HCT116 (cell line): ENCODE results near the gene SYT9. TPM values are rescaled to one million over a fixed set of nuclear protein-coding genes. Genes with fewer than 3 reads are reported as not detected.

Source experiments
- ATAC-seq: fragments of 200-7000 bp; cut with Tn5 transposase; 2 replicates; pipeline ENCODE4 v1.9.1; 2020; ENCODE audit warnings: mild to moderate bottlenecking, moderate library complexity
- BruUV-seq: library from RNA; stranded (reverse); fragments of 400-500 nt; replicated peaks from 2 replicates; lab custom pipeline; 2021; lab: Mats Ljungman, UMichigan
- CTCF ChIA-PET: fragments of 300-600 bp; sonication (Branson Sonifier 250); formaldehyde crosslinking; loops from one replicate; lab custom pipeline; 2021; ENCODE audit warnings: antibody characterized with exemption; lab: Charles Lee
- POLR2A ChIA-PET: fragments of 300-600, 350-600 bp; sonication (Branson Sonifier 250); formaldehyde crosslinking; loops from one replicate; lab custom pipeline; 2021; ENCODE audit warnings: antibody characterized with exemption; lab: Charles Lee
- RAD21 ChIA-PET, 2 experiments: fragments of 300-600 bp; sonication (Branson Sonifier 250); formaldehyde crosslinking; loops; one replicate each; lab custom pipeline; 2023; ENCODE audit warnings: low total read pairs in 2 of 2; ENCODE audit not compliant: uncharacterized antibody in 2 of 2, unreplicated experiment in 2 of 2, low non-redundant PET in 1 of 2; lab: Charles Lee
- DNase-seq: peaks from one replicate; pipeline ENCODE4 v3.0.0-alpha.2; 2010; ENCODE audit warnings: low read depth, low spot score
- H2AFZ ChIP-seq: fragments of 200-600 bp; shearing (Covaris generic), sonication (generic); 2 replicates; pipeline ENCODE4 v1.6.1; 2017; ENCODE audit warnings: low read depth, mixed run types, mixed read lengths, antibody characterized with exemption, low read length; ENCODE audit not compliant: poor library complexity, severe bottlenecking
- H3K27ac ChIP-seq: 2 replicates; pipeline ENCODE4 v1.5.1; 2012; ENCODE audit warnings: low read depth, low read length
- H3K27me3 ChIP-seq: fragments of 200-600 bp; sonication (generic); 2 replicates; pipeline ENCODE4 v1.6.1; 2016; ENCODE audit warnings: mixed run types, low read length, mixed read lengths; ENCODE audit not compliant: insufficient read depth
- H3K36me3 ChIP-seq, 2 experiments: fragments of 200-500 bp in 1 of 2; fragments of 200-600 bp in 1 of 2; sonication (Bioruptor generic) in 1 of 2; sonication (generic) in 1 of 2; 2 replicates each; pipeline versions ENCODE4 v1.5.1 to v1.6.1; 2014 to 2016; ENCODE audit warnings: low read length in 2 of 2, inconsistent platforms in 1 of 2, mixed read lengths in 1 of 2, mixed run types in 1 of 2; ENCODE audit not compliant: insufficient read depth in 2 of 2, control insufficient read depth in 1 of 2
- H3K4me1 ChIP-seq, 2 experiments: fragments of 200-600 bp in 1 of 2; sonication (generic) in 1 of 2; 2 replicates each; pipeline versions ENCODE4 v1.5.1 to v1.6.1; 2012 to 2017; ENCODE audit warnings: low read length in 2 of 2, inconsistent platforms in 1 of 2, mild to moderate bottlenecking in 1 of 2, mixed read lengths in 1 of 2, mixed run types in 1 of 2, moderate library complexity in 1 of 2; ENCODE audit not compliant: insufficient read depth in 2 of 2, control insufficient read depth in 1 of 2
- H3K4me2 ChIP-seq: fragments of 200-600 bp; sonication (generic); 2 replicates; pipeline ENCODE4 v1.6.1; 2017; ENCODE audit warnings: mixed run types, low read length, mixed read lengths
- H3K4me3 ChIP-seq, 2 experiments: fragments of 200-600 bp in 1 of 2; sonication (generic) in 1 of 2; replicated peaks in 1 of 2; 2 replicates each; pipeline ENCODE4 v1.5.1; 2011 to 2016; ENCODE audit warnings: low read length in 2 of 2, control low read depth in 1 of 2, low read depth in 1 of 2, mild to moderate bottlenecking in 1 of 2, mixed read lengths in 1 of 2, mixed run types in 1 of 2
- H3K79me2 ChIP-seq: fragments of 200-600 bp; sonication (generic); 2 replicates; pipeline ENCODE4 v1.6.1; 2017; ENCODE audit warnings: mild to moderate bottlenecking, mixed run types, low read length, moderate library complexity, mixed read lengths; ENCODE audit not compliant: insufficient read depth
- H3K9ac ChIP-seq: fragments of 200-600 bp; sonication (generic); 2 replicates; pipeline ENCODE4 v1.6.1; 2016; ENCODE audit warnings: low read length, mixed read lengths
- H3K9me2 ChIP-seq: fragments of 200-600 bp; sonication (generic), shearing (Covaris generic); 2 replicates; pipeline ENCODE4 v1.6.1; 2017; ENCODE audit warnings: mixed run types, mild to moderate bottlenecking, moderate library complexity; ENCODE audit not compliant: insufficient read depth
- H3K9me3 ChIP-seq, 2 experiments: fragments of 200-500 bp in 1 of 2; fragments of 200-600 bp in 1 of 2; sonication (Bioruptor generic) in 1 of 2; sonication (generic) in 1 of 2; 2 replicates each; pipeline ENCODE4 v1.6.1; 2014 to 2017; ENCODE audit warnings: low read length in 2 of 2, mixed read lengths in 2 of 2, inconsistent platforms in 1 of 2, low read depth in 1 of 2, mild to moderate bottlenecking in 1 of 2, mixed run types in 1 of 2, moderate library complexity in 1 of 2; ENCODE audit not compliant: control insufficient read depth in 1 of 2, insufficient read depth in 1 of 2
- H4K20me1 ChIP-seq: fragments of 200-600 bp; sonication (generic), shearing (Covaris generic); 2 replicates; pipeline ENCODE4 v1.6.1; 2017; ENCODE audit warnings: mixed run types, mild to moderate bottlenecking, moderate library complexity; ENCODE audit not compliant: insufficient read depth
- ATF3 ChIP-seq: IDR thresholded peaks from 2 replicates; pipeline ENCODE4 v1.6.1; 2012
- CBX3 ChIP-seq: IDR thresholded peaks from 2 replicates; pipeline ENCODE4 v1.6.1; 2012; ENCODE audit warnings: low read depth
- CEBPB ChIP-seq: IDR thresholded peaks from 2 replicates; pipeline ENCODE4 v1.6.1; 2012; ENCODE audit warnings: low read depth
- CTCF ChIP-seq, 3 experiments: fragments of 200-600 bp in 1 of 3; sonication (generic) in 1 of 3; IDR thresholded peaks in 2 of 3; conservative IDR thresholded peaks in 1 of 3; 2 replicates each; pipeline ENCODE4 v1.5.1; 2012 to 2017; ENCODE audit warnings: low read depth in 2 of 3, low read length in 2 of 3, antibody characterized with exemption in 1 of 3, borderline replicate concordance in 1 of 3, control low read depth in 1 of 3, mild to moderate bottlenecking in 1 of 3, mixed read lengths in 1 of 3, mixed run types in 1 of 3, moderate library complexity in 1 of 3; ENCODE audit not compliant: insufficient read depth in 1 of 3
- EZH2phosphoT487 ChIP-seq: fragments of 200-600 bp; IDR thresholded peaks from 2 replicates; pipeline ENCODE4 v1.6.1; 2018; ENCODE audit warnings: antibody characterized with exemption, borderline replicate concordance
- FOSL1 ChIP-seq: IDR thresholded peaks from 2 replicates; pipeline ENCODE4 v1.6.1; 2012; ENCODE audit warnings: low read depth
- JUND ChIP-seq: IDR thresholded peaks from 2 replicates; pipeline ENCODE4 v1.6.1; 2012
- MAX ChIP-seq: IDR thresholded peaks from 2 replicates; pipeline ENCODE4 v1.6.1; 2012
- POLR2A ChIP-seq: IDR thresholded peaks from 2 replicates; pipeline ENCODE4 v1.7.0; 2011; ENCODE audit warnings: borderline replicate concordance; ENCODE audit not compliant: insufficient read depth, insufficient read length; ENCODE audit errors: extremely low read depth
- RAD21 ChIP-seq: IDR thresholded peaks from 2 replicates; pipeline ENCODE4 v1.6.1; 2012; ENCODE audit warnings: low read depth, mild to moderate bottlenecking
- REST ChIP-seq: IDR thresholded peaks from 2 replicates; pipeline ENCODE4 v1.6.1; 2012; ENCODE audit warnings: low read depth
- SIN3A ChIP-seq: IDR thresholded peaks from 2 replicates; pipeline ENCODE4 v1.6.1; 2012; ENCODE audit warnings: low read depth
- SP1 ChIP-seq: IDR thresholded peaks from 2 replicates; pipeline ENCODE4 v1.6.1; 2012; ENCODE audit warnings: low read depth
- SRF ChIP-seq: IDR thresholded peaks from 2 replicates; pipeline ENCODE4 v1.6.1; 2012; ENCODE audit warnings: low read depth
- TCF7L2 ChIP-seq: IDR thresholded peaks from 2 replicates; pipeline ENCODE4 v1.7.0; 2011; ENCODE audit warnings: borderline replicate concordance, inconsistent platforms; ENCODE audit not compliant: insufficient read depth, insufficient read length; ENCODE audit errors: extremely low read depth
- YY1 ChIP-seq: IDR thresholded peaks from 2 replicates; pipeline ENCODE4 v1.6.1; 2011; ENCODE audit warnings: low read length, low read depth, moderate library complexity, mild to moderate bottlenecking; ENCODE audit not compliant: insufficient replicate concordance; ENCODE audit errors: extremely low read depth
- intact Hi-C: fragments of 100-400 bp; cut with micrococcal nuclease; formaldehyde crosslinking; loops from 2 replicates; pipeline ENCODE4 v1.10.0; 2022
- total RNA-seq: library from RNA; stranded (reverse); gene quantifications from one replicate; pipeline ENCODE4 v1.2.1, GENCODE V29; 2021; ENCODE audit not compliant: unreplicated experiment

Gene SYT9
- total RNA-seq, 1 experiment from 2014 or later: not detected

- peaks cover 43% of the 10 kb centered on the region for H3K27me3 ChIP-seq
- intact Hi-C loops: no loop called here
- POLR2A ChIA-PET: no interaction called here
- H3K9me2 ChIP-seq: no peaks in the 10 kb centered on the region
- BruUV-seq: no TSS peak
- H3K4me3 ChIP-seq: no peak overlapping the region
- no peaks in the 10 kb centered on the region for H3K36me3 ChIP-seq
- TF ChIP-seq ATF3 (no peak), RAD21 (no peak), SIN3A (no peak), POLR2A (no peak), CBX3 (no peak), SP1 (no peak), JUND (no peak), EZH2phosphoT487 (no peak), CEBPB (no peak), FOSL1 (no peak), YY1 (no peak), TCF7L2 (no peak), MAX (no peak), REST (no peak), SRF (no peak), CTCF (IDR thresholded peaks at IDR 0.05 in 2 of 3, conservative IDR thresholded peaks at IDR 0.05 in 1 of 3; ENCODE audit: borderline replicate concordance in 1 of 3, insufficient read depth in 1 of 3, low read depth in 2 of 3, low read length in 2 of 3) (no peak)
- no peak overlapping the region for H2AFZ ChIP-seq
- H3K79me2 ChIP-seq: no peaks in the 10 kb centered on the region
- ATAC-seq: no peak
- H3K9me3 ChIP-seq: no peaks in the 10 kb centered on the region
- no peak overlapping the region for H3K4me2 ChIP-seq
- no peak overlapping the region for H3K27ac ChIP-seq
- DNase-seq: no peak
- no peaks in the 10 kb centered on the region for H3K4me1 ChIP-seq
- RAD21 ChIA-PET: no interaction called here
- H4K20me1 ChIP-seq: no peaks in the 10 kb centered on the region
- H3K9ac ChIP-seq: no peak overlapping the region
- CTCF ChIA-PET: no interaction called here
These were observed 235.7 kb downstream of the SYT9 start for GRCh38 chr11:7487360-7487759.
